ENCODE measurements around the gene INSIG1. TPM values are rescaled to one million over a fixed set of nuclear protein-coding genes. Genes with fewer than 3 reads are reported as not detected.
A peak's percentile ranks its signal among the peaks of the same experiment; 100 is the strongest.

The INSIG1 gene
- total RNA-seq, 4 donors from 2014 or later: 28.7 to 65.5 (median 45.0) TPM

DNA sequence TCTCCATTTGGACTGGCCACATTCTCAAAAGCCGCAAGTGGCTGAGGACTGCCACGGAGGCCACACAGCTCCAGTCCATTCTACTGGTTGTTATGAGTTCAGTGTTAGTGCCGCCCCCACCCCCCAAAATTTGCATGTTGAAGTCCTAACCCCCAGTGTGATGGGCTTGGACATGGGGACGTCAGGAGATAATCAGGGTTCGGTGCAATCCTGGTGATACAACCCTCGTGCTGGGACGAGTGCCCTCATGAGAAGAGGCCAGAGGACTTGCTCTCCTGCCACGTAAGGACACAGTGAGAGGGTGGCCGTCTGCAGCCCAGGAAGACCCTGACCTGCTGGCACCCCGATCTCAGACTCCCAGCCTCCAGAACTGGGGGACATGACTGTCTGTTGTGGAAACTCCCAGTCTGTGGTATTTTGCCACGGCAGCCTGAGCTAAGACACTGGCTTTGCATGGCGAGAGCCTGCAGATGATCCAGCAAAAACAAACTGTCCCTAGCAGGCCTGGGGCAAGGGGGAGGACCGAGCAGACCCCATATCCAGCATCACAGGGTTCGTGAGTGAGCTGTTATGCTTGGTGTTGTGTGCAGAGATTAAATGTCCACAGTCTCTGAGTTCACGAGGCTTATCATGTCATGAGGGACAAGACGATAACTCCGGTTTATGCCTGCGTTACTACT, 41.5 kb upstream of the INSIG1 start:
- in situ Hi-C loops (cut with MboI; ENCODE audit: low pct_ligation_motif_present in 1 of 4, low pct_unique_long_range_greater_than_20kb in 1 of 4, low sequenced_read_pairs in 3 of 4) (no loop called here), intact Hi-C loops (cut with DNase I; ENCODE audit: low total_unique reads) (no loop called here)
- Histone ChIP-seq H3K9me3 (no peaks in the 10 kb centered on the region), H3K4me3 (no peak overlapping the region), H3K27me3 (no peaks in the 10 kb centered on the region), H3K4me1 (peaks cover 0 to 4% (median 0%) of the 10 kb centered on the region in 4 donors), H3K27ac (no peak overlapping the region), H3K36me3 (no peaks in the 10 kb centered on the region)
- WGBS, 2 donors (ENCODE audit: low coverage in 1 of 2): 85% methylated on average over 17 of the region's 18 CpGs; no CpG with 5 or more reads in 1 of the 2 donors
- TF ChIP-seq, protein P1, sequence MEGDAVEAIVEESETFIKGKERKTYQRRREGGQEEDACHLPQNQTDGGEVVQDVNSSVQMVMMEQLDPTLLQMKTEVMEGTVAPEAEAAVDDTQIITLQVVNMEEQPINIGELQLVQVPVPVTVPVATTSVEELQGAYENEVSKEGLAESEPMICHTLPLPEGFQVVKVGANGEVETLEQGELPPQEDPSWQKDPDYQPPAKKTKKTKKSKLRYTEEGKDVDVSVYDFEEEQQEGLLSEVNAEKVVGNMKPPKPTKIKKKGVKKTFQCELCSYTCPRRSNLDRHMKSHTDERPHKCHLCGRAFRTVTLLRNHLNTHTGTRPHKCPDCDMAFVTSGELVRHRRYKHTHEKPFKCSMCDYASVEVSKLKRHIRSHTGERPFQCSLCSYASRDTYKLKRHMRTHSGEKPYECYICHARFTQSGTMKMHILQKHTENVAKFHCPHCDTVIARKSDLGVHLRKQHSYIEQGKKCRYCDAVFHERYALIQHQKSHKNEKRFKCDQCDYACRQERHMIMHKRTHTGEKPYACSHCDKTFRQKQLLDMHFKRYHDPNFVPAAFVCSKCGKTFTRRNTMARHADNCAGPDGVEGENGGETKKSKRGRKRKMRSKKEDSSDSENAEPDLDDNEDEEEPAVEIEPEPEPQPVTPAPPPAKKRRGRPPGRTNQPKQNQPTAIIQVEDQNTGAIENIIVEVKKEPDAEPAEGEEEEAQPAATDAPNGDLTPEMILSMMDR (IDR thresholded peaks at IDR 0.05): no peak
- no peak for TF ChIP-seq POLR2A (IDR thresholded peaks at IDR 0.05)
- TF ChIP-seq EP300 (IDR thresholded peaks at IDR 0.05; ENCODE audit: low read depth): no peak
- TF ChIP-seq POLR2AphosphoS5 (IDR thresholded peaks at IDR 0.05): no peak
- no peak for DNase-seq

GRCh38 chr7:155256761-155257481, 40.8 kb upstream of the INSIG1 start:
- peak overlapping the region in 2 of 4 donors; percentile 22 to 71 for H3K27ac ChIP-seq
- H3K9me3 ChIP-seq: no peaks in the 10 kb centered on the region
- H3K4me3 ChIP-seq: no peak overlapping the region
- TF ChIP-seq POLR2AphosphoS5 (IDR thresholded peaks at IDR 0.05) (no peak), POLR2A (IDR thresholded peaks at IDR 0.05) (no peak), EP300 (IDR thresholded peaks at IDR 0.05; ENCODE audit: low read depth) (no peak)
- TF ChIP-seq, protein P1 (IDR thresholded peaks at IDR 0.05): no peak
- H3K27me3 ChIP-seq: no peaks in the 10 kb centered on the region
- in situ Hi-C loops (cut with MboI; ENCODE audit: low pct_ligation_motif_present in 1 of 4, low pct_unique_long_range_greater_than_20kb in 1 of 4, low sequenced_read_pairs in 3 of 4): no loop called here
- H3K36me3 ChIP-seq: no peaks in the 10 kb centered on the region
- 65 to 67% methylated on average over 7 to 8 of the region's 8 CpGs for WGBS, 2 donors (ENCODE audit: low coverage in 1 of 2)
- intact Hi-C loops (cut with DNase I; ENCODE audit: low total_unique reads): no loop called here
- DNase-seq: no peak
- peaks cover 0 to 4% (median 0%) of the 10 kb centered on the region in 4 donors for H3K4me1 ChIP-seq

DNA sequence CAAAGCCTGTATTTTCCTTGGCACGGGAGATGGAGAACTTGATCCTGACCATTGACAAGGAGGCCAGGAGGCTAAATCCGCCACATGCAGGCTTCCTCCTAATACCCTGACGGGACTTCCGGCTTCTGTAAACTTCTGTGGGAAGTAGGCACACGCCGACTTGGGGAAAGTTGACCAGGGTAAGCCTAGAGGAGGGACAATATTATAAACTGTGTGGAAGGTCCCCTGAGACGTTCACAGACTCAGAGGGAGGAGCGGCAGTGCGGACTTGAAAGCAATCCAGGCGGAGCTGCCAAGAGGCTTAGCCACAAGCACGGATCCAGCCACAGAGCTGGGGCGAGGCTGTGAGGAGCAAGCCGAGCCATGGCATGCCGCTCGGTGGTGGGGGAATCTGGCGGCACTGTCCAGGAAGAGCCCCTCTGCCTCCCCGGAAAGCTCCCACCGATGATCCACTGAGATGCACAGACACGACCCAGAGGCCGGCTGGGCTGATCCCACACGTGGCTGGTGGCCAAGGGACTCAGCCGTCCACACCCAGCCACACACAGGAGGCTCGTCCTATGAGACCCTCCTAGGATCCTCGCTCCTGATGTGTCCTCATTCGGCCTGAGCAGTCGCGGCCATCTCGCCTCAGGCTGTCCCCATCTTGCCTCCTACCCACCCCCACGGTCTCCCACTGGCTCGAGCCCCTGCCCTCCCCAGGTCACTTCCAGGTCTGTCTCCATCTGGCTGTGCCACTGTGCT, 40.0 kb upstream of the INSIG1 start:
- H3K36me3 ChIP-seq: no peaks in the 10 kb centered on the region
- intact Hi-C loops (cut with DNase I; ENCODE audit: low total_unique reads) (no loop called here), in situ Hi-C loops (cut with MboI; ENCODE audit: low pct_ligation_motif_present in 1 of 4, low pct_unique_long_range_greater_than_20kb in 1 of 4, low sequenced_read_pairs in 3 of 4) (no loop called here)
- no peak overlapping the region for H3K4me3 ChIP-seq
- TF ChIP-seq EP300 (IDR thresholded peaks at IDR 0.05; ENCODE audit: low read depth): no peak
- TF ChIP-seq POLR2A (IDR thresholded peaks at IDR 0.05): no peak
- TF ChIP-seq, protein P1 (IDR thresholded peaks at IDR 0.05): no peak
- TF ChIP-seq POLR2AphosphoS5 (IDR thresholded peaks at IDR 0.05): no peak
- H3K4me1 ChIP-seq: peaks cover 0 to 4% (median 0%) of the 10 kb centered on the region in 4 donors
- 77% methylated on average over 30 of the region's 30 CpGs; no CpG with 5 or more reads in 1 of the 2 donors for WGBS, 2 donors (ENCODE audit: low coverage in 1 of 2)
- DNase-seq: peak; percentile 18
- H3K9me3 ChIP-seq: no peaks in the 10 kb centered on the region
- peak overlapping the region; percentile 22 to 71 (median 45) for H3K27ac ChIP-seq
- H3K27me3 ChIP-seq: no peaks in the 10 kb centered on the region

- no peaks in the 10 kb centered on the region for H3K36me3 ChIP-seq
- no peak overlapping the region for H3K4me3 ChIP-seq
- in situ Hi-C loops (cut with MboI; ENCODE audit: low pct_ligation_motif_present in 1 of 4, low pct_unique_long_range_greater_than_20kb in 1 of 4, low sequenced_read_pairs in 3 of 4) (no loop called here), intact Hi-C loops (cut with DNase I; ENCODE audit: low total_unique reads) (no loop called here)
- H3K27ac ChIP-seq: peak overlapping the region in 3 of 4 donors; percentile 22 to 71 (median 53)
- TF ChIP-seq POLR2A (IDR thresholded peaks at IDR 0.05): no peak
- TF ChIP-seq, protein P1 (IDR thresholded peaks at IDR 0.05): no peak
- TF ChIP-seq EP300 (IDR thresholded peaks at IDR 0.05; ENCODE audit: low read depth): no peak
- 63 to 80% methylated on average over 1 to 3 of the region's 3 CpGs for WGBS, 2 donors (ENCODE audit: low coverage in 1 of 2)
- no peaks in the 10 kb centered on the region for H3K27me3 ChIP-seq
- peaks cover 0 to 4% (median 0%) of the 10 kb centered on the region in 4 donors for H3K4me1 ChIP-seq
- no peak for DNase-seq
- no peaks in the 10 kb centered on the region for H3K9me3 ChIP-seq
Measured at GRCh38 chr7:155258226-155258560, 39.5 kb upstream of the INSIG1 start.

Data from transverse colon (tissue), 4 donors.